ENCODE data around the gene STH. TPM values are rescaled to one million over a fixed set of nuclear protein-coding genes. Genes with fewer than 3 reads are reported as not detected.

Gene STH
- total and polyA plus RNA-seq, 2 of the 4 experiments (the other 2 are of a cell fraction), result not detected

GRCh38 chr17:46025060-46025459, 26.0 kb downstream of the STH start:
- Histone ChIP-seq H4K20me1 (ENCODE audit: insufficient read depth, low read length) (peaks cover 4% of the 10 kb centered on the region), H3K4ac (ENCODE audit: low read depth, low read length) (no peak overlapping the region), H3K9me3 (ENCODE audit: control insufficient read depth, insufficient read depth, low read length) (no peaks in the 10 kb centered on the region), H4K91ac (ENCODE audit: insufficient read depth, low read depth, low read length) (no peak overlapping the region), H4K8ac (ENCODE audit: low read depth in 2 of 2, low read length in 2 of 2) (no peak overlapping the region), H3K14ac (replicated peaks; ENCODE audit: low read depth, low read length) (no peak overlapping the region), H3K56ac (ENCODE audit: extremely low read depth, insufficient read depth, low read length) (no peak overlapping the region), H2AK5ac (ENCODE audit: low read depth, low read length) (no peak overlapping the region), H3K4me1 (ENCODE audit: control insufficient read depth, insufficient read depth, low read length) (no peaks in the 10 kb centered on the region), H3K18ac (ENCODE audit: low read depth, low read length) (no peak overlapping the region), H3K27ac (ENCODE audit: insufficient read depth, low read length) (no peak overlapping the region), H3K4me2 (ENCODE audit: low read depth, low read length) (no peak overlapping the region), H3K4me3 (ENCODE audit: insufficient read depth, low read depth, low read length) (no peak overlapping the region), H2BK20ac (ENCODE audit: low read depth, low read length) (no peak overlapping the region), H2BK5ac (ENCODE audit: low read depth, low read length, poor library complexity, severe bottlenecking) (no peak overlapping the region), H3K27me3 (ENCODE audit: control insufficient read depth, insufficient read depth, low read length) (no peaks in the 10 kb centered on the region), H3K36me3 (ENCODE audit: control insufficient read depth, insufficient read depth, low read length) (peaks cover 25% of the 10 kb centered on the region), H3K9me1 (ENCODE audit: insufficient read depth, low read length) (peaks cover 10% of the 10 kb centered on the region), H3K79me1 (ENCODE audit: low read depth in 1 of 2, low read length in 2 of 2) (peaks cover 0 to 19% of the 10 kb centered on the region in 2 experiments; a peak in 2 of 4 replicates), H4K5ac (ENCODE audit: low read depth, low read length) (no peak overlapping the region), H2BK120ac (ENCODE audit: low read depth, low read length) (no peak overlapping the region), H3K23ac (ENCODE audit: low read depth, low read length) (no peak overlapping the region), H2BK15ac (ENCODE audit: low read depth, low read length) (no peak overlapping the region), H2AK9ac (replicated peaks; ENCODE audit: low read depth, low read length, poor library complexity) (no peak overlapping the region), H3K9ac (ENCODE audit: low read depth, low read length) (no peak overlapping the region), H2AFZ (replicated peaks; ENCODE audit: low read length, poor library complexity) (no peak overlapping the region)
- ATAC-seq (ENCODE audit: low read depth) (no peak), DNase-seq (no peak)
- CTCF ChIA-PET, result no interaction called here
- no peak for TF ChIP-seq NFE2L2 (IDR thresholded peaks at IDR 0.05; ENCODE audit: low read depth, low read length)
- TF ChIP-seq RCOR1 (IDR thresholded peaks at IDR 0.05; ENCODE audit: insufficient replicate concordance, low read length), result no peak
- TF ChIP-seq CHD1 (IDR thresholded peaks at IDR 0.05; ENCODE audit: low read depth, low read length), result no peak
- TF ChIP-seq FOS (IDR thresholded peaks at IDR 0.05; ENCODE audit: low read depth, low read length), result no peak
- no peak for TF ChIP-seq CTCF (conservative IDR thresholded peaks at IDR 0.05; ENCODE audit: low read depth, low read length)
- TF ChIP-seq SMC3 (IDR thresholded peaks at IDR 0.05; ENCODE audit: low read depth, low read length), result no peak
- TF ChIP-seq CEBPB (IDR thresholded peaks at IDR 0.05; ENCODE audit: low read depth, low read length), result no peak
- no peak for TF ChIP-seq MAFK (IDR thresholded peaks at IDR 0.05; ENCODE audit: low read depth, low read length)
- no peak for TF ChIP-seq POLR2A (IDR thresholded peaks at IDR 0.05; ENCODE audit: low read depth, low read length)
- intact Hi-C loops (cut with micrococcal nuclease) (no loop called here), dilution Hi-C loops (cut with HindIII; ENCODE audit: low sequenced_read_pairs, unreplicated experiment) (no loop called here), in situ Hi-C loops (cut with MboI; ENCODE audit: low sequenced_read_pairs) (no loop called here)
- POLR2A ChIA-PET (ENCODE audit: unreplicated experiment), result no interaction called here
- no TSS peak for BruUV-seq (replicated peaks)
- 80% methylated on average over 2 of the region's 10 CpGs; no CpG with 5 or more reads in 1 of the 2 experiments for WGBS, 2 experiments (ENCODE audit: extremely low coverage in 2 of 2, insufficient read length in 1 of 2)

Measured in IMR-90 (cell line).